ENCODE data around the gene DSCAML1.
A peak's percentile ranks its signal among the peaks of the same experiment; 100 is the strongest.

DSCAML1 gene

DNA sequence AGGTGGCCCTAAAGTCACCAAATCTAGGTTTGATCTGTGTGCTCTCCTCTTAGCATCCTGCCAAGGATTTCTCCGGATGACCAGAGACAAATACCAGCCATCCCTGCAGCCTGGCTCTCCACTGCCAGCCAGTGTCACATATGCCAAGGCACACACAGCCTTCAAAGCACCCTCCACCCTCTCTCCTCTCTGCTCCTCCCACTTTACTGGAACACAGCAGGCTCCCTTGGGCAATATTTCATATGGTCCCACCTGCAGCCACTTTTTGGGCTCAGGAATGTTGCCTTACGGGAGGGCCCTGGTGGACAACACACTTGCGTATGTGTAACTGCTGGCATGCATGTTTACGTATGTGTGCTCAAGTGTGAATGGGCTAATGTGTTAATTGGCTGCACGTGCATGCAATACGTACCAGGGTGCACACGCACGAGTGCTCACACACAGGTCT lies 285.5 kb downstream of the DSCAML1 start:
- TF ChIP-seq, protein P1, sequence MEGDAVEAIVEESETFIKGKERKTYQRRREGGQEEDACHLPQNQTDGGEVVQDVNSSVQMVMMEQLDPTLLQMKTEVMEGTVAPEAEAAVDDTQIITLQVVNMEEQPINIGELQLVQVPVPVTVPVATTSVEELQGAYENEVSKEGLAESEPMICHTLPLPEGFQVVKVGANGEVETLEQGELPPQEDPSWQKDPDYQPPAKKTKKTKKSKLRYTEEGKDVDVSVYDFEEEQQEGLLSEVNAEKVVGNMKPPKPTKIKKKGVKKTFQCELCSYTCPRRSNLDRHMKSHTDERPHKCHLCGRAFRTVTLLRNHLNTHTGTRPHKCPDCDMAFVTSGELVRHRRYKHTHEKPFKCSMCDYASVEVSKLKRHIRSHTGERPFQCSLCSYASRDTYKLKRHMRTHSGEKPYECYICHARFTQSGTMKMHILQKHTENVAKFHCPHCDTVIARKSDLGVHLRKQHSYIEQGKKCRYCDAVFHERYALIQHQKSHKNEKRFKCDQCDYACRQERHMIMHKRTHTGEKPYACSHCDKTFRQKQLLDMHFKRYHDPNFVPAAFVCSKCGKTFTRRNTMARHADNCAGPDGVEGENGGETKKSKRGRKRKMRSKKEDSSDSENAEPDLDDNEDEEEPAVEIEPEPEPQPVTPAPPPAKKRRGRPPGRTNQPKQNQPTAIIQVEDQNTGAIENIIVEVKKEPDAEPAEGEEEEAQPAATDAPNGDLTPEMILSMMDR (conservative IDR thresholded peaks at IDR 0.05) = peak; percentile 41
- peak overlapping the region; percentile 59 for H3K27ac ChIP-seq

DNA sequence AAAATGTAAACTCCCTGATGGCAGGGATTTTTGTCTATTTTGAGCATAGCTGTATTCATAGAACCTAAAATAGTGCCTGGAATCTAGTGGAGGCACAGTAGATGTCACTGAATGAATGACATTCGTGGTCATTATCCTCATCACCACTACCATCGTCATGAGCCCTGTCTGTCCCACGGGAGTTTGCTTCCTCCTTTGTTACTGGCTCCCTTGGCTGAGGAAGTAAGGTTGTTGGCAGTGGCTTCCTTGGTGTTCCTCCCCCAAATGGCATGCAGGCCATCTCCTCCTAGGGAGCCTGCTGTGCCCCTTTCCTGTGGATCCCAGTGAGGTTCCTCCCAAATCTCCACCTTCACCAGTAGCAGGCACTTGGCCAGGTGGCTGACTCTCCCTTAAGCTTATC lies 286.4 kb downstream of the DSCAML1 start:
- peak overlapping the region; percentile 59 for H3K27ac ChIP-seq
- TF ChIP-seq, protein P1 (conservative IDR thresholded peaks at IDR 0.05) = no peak

DNA sequence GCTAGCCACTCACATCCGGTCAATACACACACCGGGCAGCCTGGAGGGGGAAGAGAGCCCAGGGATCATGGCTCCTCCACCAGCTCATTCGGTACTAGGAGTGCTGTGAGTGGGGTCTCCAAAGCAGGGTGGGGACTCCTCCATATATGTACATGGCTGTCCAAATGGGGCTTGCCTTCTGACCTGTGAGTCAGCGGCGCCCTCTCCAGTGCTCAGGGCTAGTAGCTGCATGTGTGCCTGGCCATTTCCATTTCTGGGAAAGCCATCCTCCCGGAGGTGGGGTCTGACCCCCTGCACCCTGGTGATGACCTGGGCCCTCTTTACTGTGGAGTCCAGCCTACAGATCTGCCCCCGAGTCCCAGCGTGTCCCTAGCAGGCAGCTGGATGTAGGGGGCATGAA lies 287.5 kb downstream of the DSCAML1 start:
- no peak overlapping the region for H3K27ac ChIP-seq
- TF ChIP-seq, protein P1 (conservative IDR thresholded peaks at IDR 0.05) = no peak

DNA sequence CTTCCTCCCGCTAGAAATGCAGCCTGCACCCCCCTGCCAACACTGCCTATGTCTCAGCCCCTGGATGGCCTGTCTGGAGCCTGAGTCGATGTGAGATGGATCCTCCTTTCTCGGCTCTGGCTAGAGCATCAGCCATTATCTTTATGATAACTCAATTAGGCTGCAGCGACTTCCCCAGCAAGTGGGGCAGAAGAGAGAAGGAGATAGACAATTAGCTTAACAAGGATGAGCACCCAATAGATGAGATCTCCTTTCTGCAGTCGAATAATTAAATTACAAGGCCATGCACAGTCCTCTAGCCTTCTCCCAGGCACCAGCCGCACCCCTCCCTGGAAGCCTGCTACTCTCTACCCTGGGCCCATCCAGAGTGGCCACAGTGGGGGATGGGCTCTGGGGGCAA lies 290.0 kb downstream of the DSCAML1 start:
- no peak overlapping the region for H3K27ac ChIP-seq
- TF ChIP-seq, protein P1 (conservative IDR thresholded peaks at IDR 0.05) = no peak

DNA sequence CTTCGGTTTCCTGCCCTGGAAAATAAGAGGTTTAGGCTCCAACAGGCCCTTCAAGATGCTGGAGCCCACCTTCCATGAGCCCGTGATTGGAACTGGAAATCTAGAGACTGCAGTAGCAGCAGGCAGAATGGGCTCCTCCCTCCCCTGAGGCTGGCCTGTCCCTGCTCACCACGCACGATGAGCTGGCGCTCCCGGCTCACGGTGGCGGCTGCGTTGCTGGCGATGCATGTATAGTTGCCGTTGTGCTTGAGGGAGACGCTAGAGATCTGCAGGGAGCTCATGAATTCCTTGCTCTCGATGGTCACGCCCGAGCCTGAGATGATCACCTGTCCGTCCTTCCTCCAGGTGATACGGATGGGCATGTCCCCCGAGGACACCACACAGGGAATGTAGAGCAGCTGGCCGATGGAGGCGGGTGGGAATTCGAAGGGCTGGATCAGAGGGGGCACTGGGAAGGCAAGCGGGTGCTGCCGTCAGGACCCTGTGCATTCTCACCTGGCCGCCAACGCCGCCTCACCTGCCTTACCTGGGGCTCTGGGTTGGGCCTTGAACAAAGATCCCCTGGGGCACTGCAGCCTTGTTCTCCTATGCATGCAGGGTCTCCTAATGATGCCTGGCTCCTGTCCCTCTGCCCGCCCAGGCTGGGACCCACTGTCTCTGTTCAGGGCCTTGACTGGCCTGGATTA lies 291.6 kb downstream of the DSCAML1 start:
- TF ChIP-seq, protein P1 (conservative IDR thresholded peaks at IDR 0.05) = no peak
- no peak overlapping the region for H3K27ac ChIP-seq

DNA sequence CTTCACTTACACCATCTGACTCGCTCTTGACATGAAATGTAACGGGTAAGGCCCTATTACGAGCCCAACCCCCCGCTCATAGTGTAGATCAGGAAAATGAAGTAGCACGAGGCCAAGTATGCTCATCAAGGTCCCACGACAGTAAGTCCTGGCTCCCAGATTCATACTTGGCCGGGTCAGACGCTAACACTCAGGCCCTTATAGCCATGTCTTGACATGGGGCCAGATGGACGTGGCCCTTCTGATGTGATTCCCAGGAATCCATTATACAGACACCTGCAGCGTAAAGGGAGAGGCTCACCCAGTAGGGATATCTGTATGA lies 294.3 kb downstream of the DSCAML1 start:
- H3K27ac ChIP-seq = no peak overlapping the region

DNA sequence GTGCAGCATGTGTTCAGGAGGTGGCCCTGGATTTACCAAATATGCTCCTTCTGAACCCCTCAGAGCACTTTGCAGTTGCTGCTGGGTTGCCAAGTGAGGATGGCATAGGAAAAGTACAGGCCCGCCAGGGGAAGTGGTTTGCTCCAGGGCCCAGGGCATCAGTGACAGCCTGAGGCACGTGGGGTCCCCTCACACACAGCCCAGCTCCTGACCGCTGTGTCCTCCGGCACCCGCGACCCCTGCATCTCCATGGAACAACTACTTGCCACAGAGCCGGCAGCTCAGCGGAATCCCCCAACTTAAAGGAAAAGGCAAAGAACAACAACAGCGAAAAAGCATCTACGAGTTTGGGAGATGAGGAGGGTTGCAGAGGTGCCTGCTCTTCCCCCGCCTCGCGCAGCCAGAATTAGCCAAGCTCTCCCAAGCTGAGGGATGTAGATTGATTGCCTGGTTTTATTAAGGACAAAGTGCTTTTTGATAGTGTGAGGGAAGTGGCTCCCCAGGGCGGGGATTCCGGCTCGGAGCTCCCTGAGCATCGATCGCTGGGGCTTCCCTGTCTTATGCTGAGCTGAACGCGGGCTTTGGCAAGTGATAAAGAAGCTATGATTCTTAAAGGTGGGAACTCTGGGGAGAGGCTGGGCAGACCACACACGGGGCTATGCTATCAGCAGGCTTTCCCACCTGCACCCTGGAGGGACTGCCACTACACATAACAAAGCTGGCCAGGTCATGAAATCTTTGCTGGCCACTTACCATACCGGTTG lies 294.8 kb downstream of the DSCAML1 start:
- H3K27ac ChIP-seq = no peak overlapping the region
- TF ChIP-seq, protein P1 (conservative IDR thresholded peaks at IDR 0.05) = no peak

More for the DNA sequence above, 294.3 kb downstream of the DSCAML1 start:
- TF ChIP-seq, protein P1 (conservative IDR thresholded peaks at IDR 0.05) = no peak

Data from VCaP (cell line).